Measurements from ENCODE around the gene MAS1.

MAS1 gene

DNA sequence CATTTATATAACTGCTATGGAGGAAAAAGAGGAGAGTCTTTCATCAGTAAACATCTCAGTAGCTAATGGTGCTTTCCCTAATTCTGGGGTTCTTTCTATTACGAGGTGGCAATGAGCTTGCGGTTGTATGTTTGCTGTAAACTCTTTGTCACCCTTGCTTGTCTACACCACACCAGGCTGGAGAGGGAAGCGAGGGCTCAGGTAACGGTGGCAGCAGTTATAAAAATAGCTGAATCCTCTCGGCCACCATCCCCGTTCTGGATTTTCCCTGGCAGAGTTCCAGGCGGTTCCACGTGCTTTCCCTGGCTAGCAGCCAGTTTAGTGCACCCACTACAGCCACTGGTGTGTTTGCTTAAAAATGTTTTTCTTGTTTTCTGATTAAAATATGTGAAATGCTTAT, 39.0 kb downstream of the MAS1 start:
- DNase-seq (ENCODE audit: low spot score): peak; percentile 24
- TF ChIP-seq CTCF (IDR thresholded peaks at IDR 0.05; ENCODE audit: extremely low read depth, missing control alignments): no peak

DNA sequence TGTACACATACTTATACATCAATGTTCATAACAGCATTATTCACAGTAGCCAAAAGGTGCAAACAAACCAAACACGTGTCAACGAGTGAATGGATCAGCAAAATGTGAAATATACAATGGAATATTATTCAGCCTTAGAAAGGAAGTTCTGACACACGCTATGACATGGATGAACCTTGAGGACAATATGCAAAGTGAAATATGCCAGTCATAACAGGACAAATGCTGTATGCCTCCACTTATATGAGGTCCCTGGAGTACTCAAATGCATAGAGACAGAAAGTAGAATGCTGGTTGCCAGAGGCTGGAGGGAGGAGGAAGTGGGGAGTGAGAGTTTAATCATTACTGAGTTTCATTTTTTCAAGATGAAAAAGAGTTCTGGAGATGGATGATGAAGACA, 40.3 kb downstream of the MAS1 start:
- peak; percentile 29 for DNase-seq (ENCODE audit: low spot score)
- TF ChIP-seq CTCF (IDR thresholded peaks at IDR 0.05; ENCODE audit: extremely low read depth, missing control alignments): no peak

GRCh38 chr6:159931846-159932245, 41.1 kb downstream of the MAS1 start:
- DNase-seq (ENCODE audit: low spot score): no peak
- TF ChIP-seq CTCF (IDR thresholded peaks at IDR 0.05; ENCODE audit: extremely low read depth, missing control alignments): no peak

- TF ChIP-seq CTCF (IDR thresholded peaks at IDR 0.05; ENCODE audit: extremely low read depth, missing control alignments): no peak
- no peak for DNase-seq (ENCODE audit: low spot score)
Observed at GRCh38 chr6:159933077-159933476, 42.3 kb downstream of the MAS1 start.

GRCh38 chr6:159934181-159934580, 43.4 kb downstream of the MAS1 start:
- no peak for TF ChIP-seq CTCF (IDR thresholded peaks at IDR 0.05; ENCODE audit: extremely low read depth, missing control alignments)
- no peak for DNase-seq (ENCODE audit: low spot score)

- no peak for TF ChIP-seq CTCF (IDR thresholded peaks at IDR 0.05; ENCODE audit: extremely low read depth, missing control alignments)
- DNase-seq (ENCODE audit: low spot score): no peak
Observed at GRCh38 chr6:159935065-159935464, 44.3 kb downstream of the MAS1 start.

GRCh38 chr6:159935633-159936032, 44.8 kb downstream of the MAS1 start:
- no peak for TF ChIP-seq CTCF (IDR thresholded peaks at IDR 0.05; ENCODE audit: extremely low read depth, missing control alignments)
- DNase-seq (ENCODE audit: low spot score): no peak

Data from GM20000 (cell line).